SH-SY5Y (cell line): ENCODE data around the gene CCDC88B.

ENCODE experiments used
- GATA2 ChIP-seq: IDR thresholded peaks from 2 replicates; pipeline ENCODE4 v1.6.1; 2011; ENCODE audit warnings: mild to moderate bottlenecking, low read depth, low read length
- GATA3 ChIP-seq: IDR thresholded peaks from 2 replicates; pipeline ENCODE4 v1.6.1; 2011; ENCODE audit warnings: low read depth, mild to moderate bottlenecking, low read length, moderate library complexity

CCDC88B gene

GRCh38 chr11:64385945-64386704 is 46.1 kb downstream of the CCDC88B start:
- TF ChIP-seq GATA2: no peak
- no peak for TF ChIP-seq GATA3

DNA sequence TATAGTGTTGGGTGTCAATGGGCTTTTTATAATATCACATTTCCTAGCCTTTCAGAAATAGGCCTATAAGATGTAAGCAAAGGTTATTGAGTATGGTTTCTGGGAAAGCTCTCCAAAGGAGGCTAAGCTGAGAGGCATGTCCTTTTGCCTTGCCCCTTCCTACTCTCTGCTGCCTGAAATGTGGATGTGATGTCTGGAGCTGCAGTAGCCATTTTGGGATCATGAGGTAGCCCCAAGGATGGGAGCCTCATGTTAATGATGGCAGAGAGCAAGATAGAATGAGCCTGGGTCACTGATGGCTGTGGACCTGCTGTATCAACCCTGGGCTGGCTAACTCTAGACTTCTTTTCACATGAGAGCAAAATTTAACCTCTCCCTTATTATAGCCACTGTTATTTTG is 47.9 kb downstream of the CCDC88B start:
- TF ChIP-seq GATA3 (no peak), GATA2 (no peak)

- TF ChIP-seq GATA2 (no peak), GATA3 (no peak)
These were observed 48.9 kb downstream of the CCDC88B start for GRCh38 chr11:64388894-64389293.

DNA sequence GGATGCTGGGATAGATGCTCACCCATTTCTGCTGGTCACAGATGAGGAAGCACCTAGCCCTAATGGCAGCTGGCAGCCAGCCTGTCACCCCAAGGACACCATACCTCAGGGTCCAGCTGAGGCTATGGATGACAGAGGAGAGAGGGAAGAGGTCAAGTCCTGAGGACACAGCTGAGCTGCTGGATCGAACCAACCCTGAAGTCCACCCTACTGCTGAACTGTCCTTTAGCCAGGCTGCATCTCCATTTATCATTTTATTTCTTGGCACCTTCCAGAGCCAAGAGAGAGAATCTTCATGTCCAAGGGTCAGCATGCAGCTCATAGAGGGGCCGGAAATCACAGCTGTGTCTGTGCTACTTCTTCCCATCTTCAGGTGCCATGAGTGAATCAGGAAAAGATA is 49.8 kb downstream of the CCDC88B start:
- TF ChIP-seq GATA2: no peak
- no peak for TF ChIP-seq GATA3

DNA sequence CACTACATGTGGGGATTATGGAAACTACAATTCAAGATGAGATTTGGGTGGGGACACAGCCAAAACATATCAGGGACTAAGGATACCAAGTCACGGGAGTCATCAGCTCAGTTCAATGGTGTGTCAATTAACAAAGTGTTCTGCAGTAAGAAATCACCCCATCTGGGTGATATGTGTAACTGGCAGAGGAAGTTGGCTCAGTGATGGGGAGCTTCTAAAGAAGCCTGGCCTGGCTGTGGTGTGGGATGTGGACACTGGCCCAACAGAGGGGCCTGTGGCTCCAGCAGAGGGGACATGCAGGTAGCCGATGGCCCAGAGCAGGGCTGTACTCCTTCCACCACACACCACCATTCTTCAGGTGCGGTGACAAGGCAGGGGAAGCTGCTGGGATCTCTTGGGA is 50.6 kb downstream of the CCDC88B start:
- TF ChIP-seq GATA2 (no peak), GATA3 (no peak)

GRCh38 chr11:64391839-64392238 is 51.8 kb downstream of the CCDC88B start:
- TF ChIP-seq GATA3: no peak
- TF ChIP-seq GATA2: no peak

DNA sequence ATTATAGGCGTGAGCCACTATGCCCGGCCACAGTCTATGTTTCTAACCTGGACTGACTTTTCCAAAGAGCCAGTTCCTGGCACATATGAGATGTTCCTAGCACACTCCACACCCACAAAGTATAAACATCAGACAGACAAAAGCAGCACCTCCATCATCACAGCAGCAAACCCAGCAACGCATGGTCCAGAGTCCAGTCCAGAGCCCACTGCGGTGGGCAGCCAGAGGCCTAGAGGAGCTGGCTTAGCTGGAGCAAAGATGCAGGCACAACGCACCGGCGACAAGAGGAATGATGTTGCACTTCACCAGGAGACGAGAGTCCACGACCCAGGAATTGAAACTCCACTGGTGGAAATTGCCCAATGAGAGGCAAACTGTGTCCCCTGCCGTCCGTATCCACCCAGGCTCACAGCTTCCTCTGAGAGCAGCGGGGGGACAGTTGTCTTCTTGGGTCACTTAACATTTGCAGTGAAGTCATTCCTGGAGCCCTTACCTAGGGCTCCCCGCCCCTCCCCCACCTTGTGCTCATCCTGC is 55.6 kb downstream of the CCDC88B start:
- TF ChIP-seq GATA2 (no peak), GATA3 (no peak)

- TF ChIP-seq GATA3 (no peak), GATA2 (no peak)
These were observed 56.1 kb downstream of the CCDC88B start for GRCh38 chr11:64396079-64396591.

GRCh38 chr11:64400102-64400501 is 60.1 kb downstream of the CCDC88B start:
- no peak for TF ChIP-seq GATA3
- no peak for TF ChIP-seq GATA2

- TF ChIP-seq GATA2: no peak
- TF ChIP-seq GATA3: no peak
These were observed 60.7 kb downstream of the CCDC88B start for GRCh38 chr11:64400667-64401066.

- TF ChIP-seq GATA3 (no peak), GATA2 (no peak)
These were observed 61.8 kb downstream of the CCDC88B start for GRCh38 chr11:64401775-64402174.

- no peak for TF ChIP-seq GATA2
- no peak for TF ChIP-seq GATA3
These were observed 63.1 kb downstream of the CCDC88B start for GRCh38 chr11:64403106-64403505.

DNA sequence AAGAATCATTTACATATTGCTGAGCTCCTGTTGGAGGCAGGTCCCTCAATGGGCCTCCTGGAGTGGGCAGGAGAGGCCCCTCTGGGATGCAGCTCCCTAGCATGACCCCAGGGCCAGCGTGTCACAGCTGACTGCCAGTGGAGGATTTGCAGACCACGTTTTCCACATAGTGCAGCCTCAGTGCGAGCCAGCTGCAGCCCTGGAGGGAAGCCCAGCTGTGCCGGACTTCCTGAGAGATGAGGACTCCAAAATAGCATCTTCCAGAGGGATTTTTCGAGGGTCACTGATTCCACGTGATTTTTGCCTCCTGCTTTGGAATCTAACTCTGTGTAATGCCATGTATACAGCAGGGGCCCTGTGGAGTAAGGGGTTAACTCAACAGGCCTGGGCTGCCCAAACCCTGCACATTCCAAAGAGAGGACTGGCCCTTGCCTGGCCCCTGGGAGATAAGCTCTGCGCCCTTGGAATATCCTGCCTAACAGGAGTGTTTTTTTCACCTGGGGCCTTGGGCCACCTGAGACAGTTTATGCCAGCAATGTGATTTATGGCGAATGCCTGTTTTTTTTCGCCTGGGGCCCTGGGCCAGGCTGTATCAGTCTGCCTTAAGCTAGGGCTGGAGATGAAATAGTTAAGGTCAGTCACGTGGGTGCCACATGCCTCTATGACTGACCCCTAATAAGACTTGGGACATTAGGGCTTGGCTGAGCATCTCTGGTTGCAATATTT is 66.4 kb downstream of the CCDC88B start:
- TF ChIP-seq GATA3 (no peak), GATA2 (no peak; the same call in 1 of the 2 replicates)
